Ishikawa (cell line): ENCODE results near the gene PPRC1.

Source experiments
- EP300 ChIP-seq: IDR thresholded peaks from 2 replicates; pipeline ENCODE4 v1.6.1; 2012; ENCODE audit warnings: borderline replicate concordance
- MAX ChIP-seq: IDR thresholded peaks from 2 replicates; pipeline ENCODE4 v1.6.1; 2012
- NFIC ChIP-seq: IDR thresholded peaks from 2 replicates; pipeline ENCODE4 v1.6.1; 2012
- RAD21 ChIP-seq: IDR thresholded peaks from 2 replicates; pipeline ENCODE4 v1.6.1; 2012; ENCODE audit warnings: low read depth
- REST ChIP-seq: IDR thresholded peaks from 2 replicates; pipeline ENCODE4 v1.6.1; 2012; ENCODE audit warnings: low read depth, mild to moderate bottlenecking
- TCF12 ChIP-seq: IDR thresholded peaks from 2 replicates; pipeline ENCODE4 v1.6.1; 2012; ENCODE audit warnings: low read depth
- YY1 ChIP-seq: IDR thresholded peaks from 2 replicates; pipeline ENCODE4 v1.6.1; 2012; ENCODE audit warnings: low read depth

- no peak for TF ChIP-seq MAX
- no peak for TF ChIP-seq TCF12
- TF ChIP-seq REST, result no peak
- no peak for TF ChIP-seq YY1
- TF ChIP-seq NFIC, result no peak
- TF ChIP-seq EP300, result no peak
- TF ChIP-seq RAD21, result no peak
Measured at GRCh38 chr10:102141583-102142107, 8.8 kb downstream of the PPRC1 start.
